Measurements from ENCODE around the gene MRPS18A. TPM values are rescaled to one million over a fixed set of nuclear protein-coding genes. Genes with fewer than 3 reads are reported as not detected.

The MRPS18A gene
- total RNA-seq, 1 donor from 2014 or later = 41.8 TPM

DNA sequence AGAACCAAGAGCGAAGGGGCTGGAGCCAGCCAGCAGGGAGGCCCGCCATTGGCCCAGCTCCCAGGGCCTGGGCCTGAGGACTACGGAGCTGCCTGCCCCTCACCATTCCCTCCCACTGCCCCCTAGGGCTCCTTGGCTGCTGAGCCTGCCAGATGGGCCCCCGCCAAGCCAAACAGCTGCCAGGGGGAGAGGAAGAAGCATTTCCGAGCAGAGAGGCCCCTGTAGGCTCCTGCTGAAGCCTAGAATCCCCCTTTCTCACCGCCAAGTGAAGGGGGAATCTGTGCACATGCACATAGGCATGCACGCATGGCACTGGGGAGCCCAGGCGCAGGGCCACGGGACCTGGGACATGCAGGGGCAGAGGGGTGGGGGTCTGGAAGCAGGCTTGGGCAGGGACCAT is 28.5 kb upstream of the MRPS18A start:
- intact Hi-C loops (cut with micrococcal nuclease) = no loop called here
- DNase-seq = peak; percentile 72
- TF ChIP-seq, protein P1, sequence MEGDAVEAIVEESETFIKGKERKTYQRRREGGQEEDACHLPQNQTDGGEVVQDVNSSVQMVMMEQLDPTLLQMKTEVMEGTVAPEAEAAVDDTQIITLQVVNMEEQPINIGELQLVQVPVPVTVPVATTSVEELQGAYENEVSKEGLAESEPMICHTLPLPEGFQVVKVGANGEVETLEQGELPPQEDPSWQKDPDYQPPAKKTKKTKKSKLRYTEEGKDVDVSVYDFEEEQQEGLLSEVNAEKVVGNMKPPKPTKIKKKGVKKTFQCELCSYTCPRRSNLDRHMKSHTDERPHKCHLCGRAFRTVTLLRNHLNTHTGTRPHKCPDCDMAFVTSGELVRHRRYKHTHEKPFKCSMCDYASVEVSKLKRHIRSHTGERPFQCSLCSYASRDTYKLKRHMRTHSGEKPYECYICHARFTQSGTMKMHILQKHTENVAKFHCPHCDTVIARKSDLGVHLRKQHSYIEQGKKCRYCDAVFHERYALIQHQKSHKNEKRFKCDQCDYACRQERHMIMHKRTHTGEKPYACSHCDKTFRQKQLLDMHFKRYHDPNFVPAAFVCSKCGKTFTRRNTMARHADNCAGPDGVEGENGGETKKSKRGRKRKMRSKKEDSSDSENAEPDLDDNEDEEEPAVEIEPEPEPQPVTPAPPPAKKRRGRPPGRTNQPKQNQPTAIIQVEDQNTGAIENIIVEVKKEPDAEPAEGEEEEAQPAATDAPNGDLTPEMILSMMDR (IDR thresholded peaks at IDR 0.05; ENCODE audit: borderline replicate concordance) = no peak
- Histone ChIP-seq H3K27me3 (ENCODE audit: low read depth) (no peaks in the 10 kb centered on the region), H3K4me1 (peaks cover 60% of the 10 kb centered on the region), H3K36me3 (no peaks in the 10 kb centered on the region), H3K9me3 (replicated peaks) (no peaks in the 10 kb centered on the region), H3K4me3 (no peak overlapping the region), H3K27ac (replicated peaks) (peak overlapping the region; percentile 90)

DNA sequence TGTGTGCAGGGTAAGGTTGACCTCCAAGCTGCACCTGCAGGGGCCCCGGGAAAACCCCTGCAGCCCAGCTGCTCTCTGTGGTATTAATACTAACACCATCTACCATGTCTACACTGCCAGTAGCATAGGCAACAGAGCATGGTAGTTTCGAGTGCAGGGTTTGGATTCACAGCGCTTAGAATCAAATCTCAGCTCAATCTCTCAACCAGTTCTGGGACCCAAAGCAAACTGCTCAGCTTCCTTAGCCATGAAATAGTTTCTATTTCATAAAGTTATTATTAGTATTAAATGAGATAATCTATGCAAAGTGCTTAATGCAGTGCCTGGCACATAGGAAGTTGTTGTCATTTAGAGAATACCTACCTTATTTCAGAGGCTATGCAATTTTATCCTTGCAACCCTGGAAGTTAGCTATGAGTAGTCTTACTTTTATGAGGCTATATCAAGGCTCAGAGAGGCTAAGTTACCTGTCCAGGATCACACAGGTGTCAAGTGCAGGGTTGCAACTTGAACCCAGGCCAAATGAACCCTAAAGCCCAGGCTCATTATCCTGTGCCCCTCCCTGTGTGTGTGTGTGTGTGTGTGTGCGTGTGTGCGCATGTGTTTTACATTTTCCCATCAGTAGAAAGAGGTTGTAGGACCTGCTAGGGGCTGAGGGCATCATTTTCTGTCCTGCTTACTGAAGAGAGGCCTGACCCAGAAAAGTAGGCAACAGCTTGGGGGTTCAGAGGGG is 27.6 kb upstream of the MRPS18A start:
- intact Hi-C loops (cut with micrococcal nuclease) = no loop called here
- DNase-seq = no peak
- H3K36me3 ChIP-seq = no peaks in the 10 kb centered on the region
- H3K27me3 ChIP-seq (ENCODE audit: low read depth) = no peaks in the 10 kb centered on the region
- H3K9me3 ChIP-seq (replicated peaks) = no peaks in the 10 kb centered on the region
- no peak overlapping the region for H3K4me3 ChIP-seq
- peaks cover 60% of the 10 kb centered on the region for H3K4me1 ChIP-seq
- H3K27ac ChIP-seq (replicated peaks) = peak overlapping the region; percentile 90
- TF ChIP-seq, protein P1 (IDR thresholded peaks at IDR 0.05; ENCODE audit: borderline replicate concordance) = no peak

DNA sequence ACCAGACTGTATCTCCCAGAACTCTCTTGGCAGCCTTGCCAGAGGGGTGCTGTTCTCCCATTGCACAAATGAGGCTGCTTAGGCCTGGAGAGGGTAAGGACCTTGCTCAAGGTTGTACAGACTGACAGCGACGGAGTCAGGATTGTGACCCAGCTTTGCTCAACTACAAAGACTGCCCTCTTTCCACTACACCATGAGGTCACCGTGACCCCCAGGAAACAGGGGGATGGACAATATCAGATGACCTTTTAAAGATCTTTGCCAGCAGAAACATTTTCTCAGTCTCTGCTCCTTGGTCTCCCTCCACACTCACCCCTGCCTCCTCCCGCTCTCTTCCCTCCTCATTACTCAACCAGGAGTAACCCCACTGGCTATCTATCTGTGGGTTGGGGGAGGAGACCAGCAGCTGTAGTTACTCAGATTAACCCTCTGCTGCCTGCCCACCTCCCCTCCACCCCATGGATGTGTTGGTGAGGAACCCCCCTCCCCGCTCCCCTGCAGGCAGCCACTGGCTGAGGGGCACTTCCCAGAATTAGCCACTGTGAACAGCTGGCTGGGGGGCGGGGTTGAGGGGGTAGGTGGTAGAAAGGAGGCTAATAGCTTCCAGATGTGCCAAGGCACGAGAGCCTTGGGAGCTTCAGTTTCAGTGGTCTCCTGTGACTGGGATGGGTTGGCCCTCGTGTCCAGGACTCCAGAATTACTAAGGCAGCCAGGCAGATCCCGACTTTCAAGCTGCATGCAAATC is 26.9 kb upstream of the MRPS18A start:
- intact Hi-C loops (cut with micrococcal nuclease) = no loop called here
- peak; percentile 57 for DNase-seq
- Histone ChIP-seq H3K36me3 (no peaks in the 10 kb centered on the region), H3K27me3 (ENCODE audit: low read depth) (no peaks in the 10 kb centered on the region), H3K4me3 (no peak overlapping the region), H3K4me1 (peaks cover 64% of the 10 kb centered on the region), H3K27ac (replicated peaks) (peak overlapping the region; percentile 90), H3K9me3 (replicated peaks) (no peaks in the 10 kb centered on the region)
- TF ChIP-seq, protein P1 (IDR thresholded peaks at IDR 0.05; ENCODE audit: borderline replicate concordance) = no peak

DNA sequence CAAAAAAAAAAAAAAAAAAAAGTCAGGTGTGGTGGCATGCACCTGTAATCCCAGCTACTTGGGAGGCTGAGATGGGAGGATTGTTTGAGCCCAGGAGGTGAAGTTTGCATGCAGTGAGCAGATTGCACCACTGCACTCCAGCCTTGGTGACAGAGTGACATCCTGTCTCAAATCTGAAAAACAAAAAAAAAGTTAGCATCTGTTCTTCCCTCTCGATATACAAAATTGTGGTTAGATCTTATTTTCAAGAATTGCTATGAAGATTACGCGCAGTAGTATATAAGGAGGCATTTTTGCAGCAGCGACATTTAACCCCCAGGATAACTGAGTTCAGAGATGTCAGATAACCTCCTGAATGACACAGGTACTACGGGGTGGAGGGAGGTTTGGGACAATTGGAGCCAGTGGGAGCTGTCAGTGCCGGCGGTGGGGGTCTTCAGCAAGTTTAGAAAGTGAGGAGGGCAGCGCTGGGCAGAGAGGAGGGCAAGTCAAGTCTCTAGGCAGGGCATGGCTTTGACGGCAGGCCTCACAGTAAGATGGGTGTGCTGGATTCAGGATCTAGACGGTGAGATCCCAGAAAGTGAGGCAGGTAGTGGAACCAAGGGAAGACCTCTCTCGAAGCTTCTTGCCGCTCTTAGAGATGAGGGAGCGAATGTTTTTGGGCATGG is 26.2 kb upstream of the MRPS18A start:
- intact Hi-C loops (cut with micrococcal nuclease) = no loop called here
- TF ChIP-seq, protein P1 (IDR thresholded peaks at IDR 0.05; ENCODE audit: borderline replicate concordance) = no peak
- Histone ChIP-seq H3K4me1 (peaks cover 64% of the 10 kb centered on the region), H3K9me3 (replicated peaks) (no peaks in the 10 kb centered on the region), H3K27me3 (ENCODE audit: low read depth) (no peaks in the 10 kb centered on the region), H3K4me3 (no peak overlapping the region), H3K27ac (replicated peaks) (peak overlapping the region; percentile 90), H3K36me3 (no peaks in the 10 kb centered on the region)
- DNase-seq = no peak

DNA sequence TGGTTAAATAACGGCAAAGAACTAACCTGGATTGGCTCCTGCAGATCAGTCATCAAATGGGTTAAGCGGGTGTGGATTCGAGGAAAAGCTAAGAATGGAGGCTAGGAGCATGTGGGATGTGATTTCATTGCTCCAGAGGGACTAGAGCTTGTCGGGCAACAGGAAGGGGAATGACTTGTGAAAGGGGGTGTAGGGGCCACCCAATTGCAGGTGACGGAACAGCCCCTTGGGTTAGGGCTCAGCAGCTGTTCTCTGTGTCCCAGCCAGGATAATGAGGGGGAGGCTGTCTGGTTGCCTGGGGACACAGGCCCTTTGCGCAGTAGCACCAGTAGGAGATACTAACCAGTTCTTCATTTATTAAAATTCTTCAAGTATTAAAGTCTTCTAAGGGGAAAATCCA is 25.0 kb upstream of the MRPS18A start:
- H3K36me3 ChIP-seq = no peaks in the 10 kb centered on the region
- TF ChIP-seq, protein P1 (IDR thresholded peaks at IDR 0.05; ENCODE audit: borderline replicate concordance) = no peak
- peak; percentile 40 for DNase-seq
- H3K4me3 ChIP-seq = no peak overlapping the region
- H3K4me1 ChIP-seq = peaks cover 65% of the 10 kb centered on the region
- intact Hi-C loops (cut with micrococcal nuclease) = no loop called here
- H3K9me3 ChIP-seq (replicated peaks) = no peaks in the 10 kb centered on the region
- peak overlapping the region; percentile 59 for H3K27ac ChIP-seq (replicated peaks)
- no peaks in the 10 kb centered on the region for H3K27me3 ChIP-seq (ENCODE audit: low read depth)

Data from left ventricle myocardium inferior (tissue), 1 donor.